Gastroesophageal sphincter (tissue), 4 donors: ENCODE measurements around the gene RABAC1. TPM values are rescaled to one million over a fixed set of nuclear protein-coding genes. Genes with fewer than 3 reads are reported as not detected.

Source experiments
- ATAC-seq: fragments of 150-250 bp; one replicate; pipeline ENCODE4 v1.9.1; 2016; ENCODE audit warnings: mild to moderate bottlenecking, moderate library complexity
- H3K27ac ChIP-seq, 4 donors: fragments of 200-600 bp; sonication (generic) in 3 of 4; 1 replicate in 3 of 4; 2 replicates in 1 of 4; pipeline ENCODE4 v1.5.1; 2016 to 2019
- H3K27me3 ChIP-seq: fragments of 200-600 bp; sonication (generic); one replicate; pipeline ENCODE4 v1.5.1; 2019
- H3K36me3 ChIP-seq, 2 donors: fragments of 200-600 bp; sonication (generic); one replicate each; pipeline ENCODE4 v1.5.1; 2019; ENCODE audit warnings: control low read depth in 1 of 2
- H3K4me1 ChIP-seq, 3 donors: fragments of 200-600 bp; sonication (generic); 1 replicate in 2 of 3; 2 replicates in 1 of 3; pipeline ENCODE4 v1.5.1; 2016 to 2019; ENCODE audit warnings: control low read depth in 2 of 3
- H3K4me3 ChIP-seq, 2 donors: fragments of 200-600 bp; sonication (generic); one replicate each; pipeline ENCODE4 v1.5.1; 2019; ENCODE audit warnings: mild to moderate bottlenecking in 1 of 2, moderate library complexity in 1 of 2
- H3K9me3 ChIP-seq, 3 donors: fragments of 200-600 bp; sonication (generic); one replicate each; pipeline ENCODE4 v1.5.1; 2017 to 2019; ENCODE audit warnings: control low read depth in 2 of 3
- CTCF ChIP-seq, 4 experiments: fragments of 200-600 bp in 2 of 4; fragments of 450-650 bp in 2 of 4; sonication (generic) in 1 of 4; IDR thresholded peaks; one replicate each; pipeline ENCODE4 v1.5.1; 2017 to 2019; ENCODE audit warnings: antibody characterized with exemption in 4 of 4, mild to moderate bottlenecking in 2 of 4, moderate library complexity in 2 of 4
- EP300 ChIP-seq: sonication (generic); formaldehyde crosslinking; IDR thresholded peaks from one replicate; pipeline ENCODE4 v1.6.1; 2017; ENCODE audit warnings: antibody characterized with exemption, mild to moderate bottlenecking
- POLR2A ChIP-seq, 2 donors: fragments of 450-650 bp; IDR thresholded peaks; one replicate each; pipeline ENCODE4 v1.6.1; 2017; ENCODE audit warnings: antibody characterized with exemption in 2 of 2, mild to moderate bottlenecking in 2 of 2, moderate library complexity in 1 of 2
- POLR2AphosphoS5 ChIP-seq: sonication (generic); formaldehyde crosslinking; IDR thresholded peaks from one replicate; pipeline ENCODE4 v1.6.1; 2017; ENCODE audit warnings: antibody characterized with exemption
- WGBS, 2 donors: methylation state at CpG; one replicate each; pipeline ENCODE4 v1.1.5; 2018; ENCODE audit warnings: low coverage in 1 of 2; 5-methylcytosine and 5-hydroxymethylcytosine counted together
- total RNA-seq, 4 donors: library from RNA; depleted of rRNA; stranded (reverse); fragments of >200 nt; gene quantifications; one replicate each; pipeline ENCODE4 v1.1.0, GENCODE V29; 2016

Gene RABAC1
- total RNA-seq, 4 donors from 2014 or later = 150 to 215 (median 201) TPM

GRCh38 chr19:41912899-41913537 lies 46.1 kb downstream of the RABAC1 start:
- ATAC-seq = no peak
- peaks cover 0 to 30% (median 7%) of the 10 kb centered on the region in 3 donors for H3K4me1 ChIP-seq
- WGBS, 2 donors = 0 to 2% methylated on average over 1 to 13 of the region's 51 CpGs
- peaks cover 0 to 4% of the 10 kb centered on the region in 2 donors for H3K36me3 ChIP-seq
- H3K27me3 ChIP-seq = peaks cover 93% of the 10 kb centered on the region
- no peak overlapping the region for H3K4me3 ChIP-seq
- H3K27ac ChIP-seq = no peak overlapping the region
- H3K9me3 ChIP-seq = no peaks in the 10 kb centered on the region
- TF ChIP-seq EP300 (no peak), POLR2AphosphoS5 (no peak), CTCF (IDR thresholded peaks at IDR 0.05) (no peak), POLR2A (IDR thresholded peaks at IDR 0.05) (no peak)

- Histone ChIP-seq H3K4me3 (no peak overlapping the region), H3K27me3 (peaks cover 85% of the 10 kb centered on the region), H3K4me1 (peaks cover 0 to 30% (median 7%) of the 10 kb centered on the region in 3 donors), H3K9me3 (no peaks in the 10 kb centered on the region), H3K36me3 (peaks cover 0 to 13% of the 10 kb centered on the region in 2 donors), H3K27ac (no peak overlapping the region)
- WGBS, 2 donors = 4 to 20% methylated on average over 1 to 9 of the region's 29 CpGs
- TF ChIP-seq EP300 (no peak), POLR2AphosphoS5 (no peak), POLR2A (IDR thresholded peaks at IDR 0.05) (no peak), CTCF (IDR thresholded peaks at IDR 0.05) (no peak)
- ATAC-seq = no peak
These were observed 47.0 kb downstream of the RABAC1 start for GRCh38 chr19:41911889-41912731.

GRCh38 chr19:41910992-41911888 lies 47.9 kb downstream of the RABAC1 start:
- H3K9me3 ChIP-seq = no peaks in the 10 kb centered on the region
- ATAC-seq = no peak

More at GRCh38 chr19:41910992-41911888, 47.9 kb downstream of the RABAC1 start:
- H3K4me1 ChIP-seq = peaks cover 0 to 30% (median 7%) of the 10 kb centered on the region in 3 donors
- peaks cover 77% of the 10 kb centered on the region for H3K27me3 ChIP-seq
- TF ChIP-seq EP300 (no peak), CTCF (IDR thresholded peaks at IDR 0.05) (no peak), POLR2AphosphoS5 (no peak), POLR2A (IDR thresholded peaks at IDR 0.05) (no peak)
- H3K36me3 ChIP-seq = peaks cover 0 to 22% of the 10 kb centered on the region in 2 donors
- no peak overlapping the region for H3K27ac ChIP-seq
- H3K4me3 ChIP-seq = no peak overlapping the region
- WGBS, 2 donors = no CpG with 5 or more reads among the region's 13 CpGs
